ENCODE measurements around the gene NUP153.

Gene NUP153

GRCh38 chr6:17716221-17716620 lies 9.5 kb upstream of the NUP153 start:
- Histone ChIP-seq H3K27ac (no peak overlapping the region), H3K36me3 (no peaks in the 10 kb centered on the region), H3K4me3 (ENCODE audit: low read depth, low read length) (no peak overlapping the region), H3K9me3 (ENCODE audit: severe bottlenecking) (no peaks in the 10 kb centered on the region), H3K27me3 (ENCODE audit: insufficient read depth, low read depth, severe bottlenecking) (no peaks in the 10 kb centered on the region)
- DNase-seq = no peak
- TF ChIP-seq CTCF (IDR thresholded peaks at IDR 0.05; ENCODE audit: low read depth, low read length) = no peak

GRCh38 chr6:17714879-17715851 lies 8.4 kb upstream of the NUP153 start:
- H3K27ac ChIP-seq = no peak overlapping the region
- no peaks in the 10 kb centered on the region for H3K36me3 ChIP-seq
- H3K4me3 ChIP-seq (ENCODE audit: low read depth, low read length) = no peak overlapping the region
- no peak for TF ChIP-seq CTCF (IDR thresholded peaks at IDR 0.05; ENCODE audit: low read depth, low read length)
- no peaks in the 10 kb centered on the region for H3K9me3 ChIP-seq (ENCODE audit: severe bottlenecking)
- no peak for DNase-seq
- H3K27me3 ChIP-seq (ENCODE audit: insufficient read depth, low read depth, severe bottlenecking) = no peaks in the 10 kb centered on the region

- no peaks in the 10 kb centered on the region for H3K36me3 ChIP-seq
- no peaks in the 10 kb centered on the region for H3K27me3 ChIP-seq (ENCODE audit: insufficient read depth, low read depth, severe bottlenecking)
- TF ChIP-seq CTCF (IDR thresholded peaks at IDR 0.05; ENCODE audit: low read depth, low read length) = no peak
- H3K4me3 ChIP-seq (ENCODE audit: low read depth, low read length) = no peak overlapping the region
- no peak for DNase-seq
- no peak overlapping the region for H3K27ac ChIP-seq
- no peaks in the 10 kb centered on the region for H3K9me3 ChIP-seq (ENCODE audit: severe bottlenecking)
Observed at GRCh38 chr6:17714177-17714576, 7.5 kb upstream of the NUP153 start.

DNA sequence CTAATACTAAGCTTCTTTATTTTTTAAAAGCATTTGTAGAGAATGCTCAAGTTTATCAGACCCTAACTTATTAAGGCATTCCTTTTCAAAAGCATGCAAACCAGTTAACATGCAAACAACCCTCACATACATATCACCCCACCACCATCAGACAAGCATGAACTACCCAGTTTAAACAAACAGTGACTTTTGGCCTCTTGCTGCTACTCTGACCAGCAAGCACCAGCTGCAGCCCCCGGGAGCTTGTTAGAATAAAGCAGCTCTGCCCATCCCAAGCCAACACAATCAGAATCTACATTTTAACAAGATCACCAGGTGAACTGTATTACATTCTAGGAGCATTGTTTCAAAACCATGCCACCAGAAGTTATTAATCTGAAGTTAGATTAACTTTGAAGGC lies 5.9 kb upstream of the NUP153 start:
- Histone ChIP-seq H3K9me3 (ENCODE audit: severe bottlenecking) (no peaks in the 10 kb centered on the region), H3K36me3 (no peaks in the 10 kb centered on the region), H3K27me3 (ENCODE audit: insufficient read depth, low read depth, severe bottlenecking) (no peaks in the 10 kb centered on the region), H3K27ac (no peak overlapping the region), H3K4me3 (ENCODE audit: low read depth, low read length) (no peak overlapping the region)
- no peak for TF ChIP-seq CTCF (IDR thresholded peaks at IDR 0.05; ENCODE audit: low read depth, low read length)
- DNase-seq = no peak

DNA sequence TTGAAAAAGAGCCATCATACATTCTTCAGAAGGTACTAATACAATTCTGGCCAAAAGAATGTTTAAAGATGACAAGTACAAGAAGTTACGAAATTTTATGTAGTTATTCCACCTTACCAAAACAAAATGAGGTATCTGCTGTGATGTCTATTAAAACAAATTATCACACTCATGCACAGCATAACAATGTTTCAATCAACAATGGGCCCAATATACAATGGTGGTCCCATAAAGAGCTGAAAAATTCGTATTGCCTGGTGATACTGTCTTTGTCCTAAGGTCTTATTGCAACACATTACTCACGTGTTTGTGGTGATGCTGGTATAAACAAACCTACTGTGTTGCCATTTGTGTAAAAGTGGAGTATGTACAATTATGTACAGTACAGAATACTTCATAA lies 3.6 kb upstream of the NUP153 start:
- no peak overlapping the region for H3K27ac ChIP-seq
- no peaks in the 10 kb centered on the region for H3K27me3 ChIP-seq (ENCODE audit: insufficient read depth, low read depth, severe bottlenecking)
- H3K4me3 ChIP-seq (ENCODE audit: low read depth, low read length) = no peak overlapping the region
- no peaks in the 10 kb centered on the region for H3K9me3 ChIP-seq (ENCODE audit: severe bottlenecking)
- peaks cover 10% of the 10 kb centered on the region for H3K36me3 ChIP-seq
- no peak for TF ChIP-seq CTCF (IDR thresholded peaks at IDR 0.05; ENCODE audit: low read depth, low read length)
- no peak for DNase-seq
